GM20431 (cell line): ENCODE results near the gene SMCO4.

Experiments used
- in situ Hi-C: fragments of 300-500 bp; cut with MseI, MboI; formaldehyde crosslinking; loops from one replicate; pipeline ENCODE4 v1.15.0; 2020; ENCODE audit warnings: low sequenced_read_pairs; ENCODE audit not compliant: unreplicated experiment

The SMCO4 gene

GRCh38 chr11:93512949-93513667, 30.1 kb downstream of the SMCO4 start:
- in situ Hi-C loops = no loop called here

GRCh38 chr11:93512073-93512475, 31.1 kb downstream of the SMCO4 start:
- in situ Hi-C loops = no loop called here

GRCh38 chr11:93510196-93510873, 32.9 kb downstream of the SMCO4 start:
- in situ Hi-C loops = no loop called here

GRCh38 chr11:93507517-93507916, 35.7 kb downstream of the SMCO4 start:
- in situ Hi-C loops = no loop called here

GRCh38 chr11:93505703-93506102, 37.5 kb downstream of the SMCO4 start:
- in situ Hi-C loops = no loop called here

GRCh38 chr11:93504110-93505095, 38.8 kb downstream of the SMCO4 start:
- in situ Hi-C loops = no loop called here

GRCh38 chr11:93501856-93502255, 41.3 kb downstream of the SMCO4 start:
- in situ Hi-C loops = no loop called here

- in situ Hi-C loops = no loop called here
Observed at GRCh38 chr11:93500759-93501158, 42.4 kb downstream of the SMCO4 start.

GRCh38 chr11:93498641-93499040, 44.5 kb downstream of the SMCO4 start:
- in situ Hi-C loops = no loop called here

GRCh38 chr11:93498161-93498560, 45.0 kb downstream of the SMCO4 start:
- in situ Hi-C loops = no loop called here

GRCh38 chr11:93497596-93497995, 45.6 kb downstream of the SMCO4 start:
- in situ Hi-C loops = no loop called here

- in situ Hi-C loops = no loop called here
Observed at GRCh38 chr11:93494357-93494756, 48.8 kb downstream of the SMCO4 start.

GRCh38 chr11:93493252-93493897, 49.8 kb downstream of the SMCO4 start:
- in situ Hi-C loops = no loop called here

GRCh38 chr11:93492464-93493251, 50.5 kb downstream of the SMCO4 start:
- in situ Hi-C loops = no loop called here

GRCh38 chr11:93491973-93492372, 51.2 kb downstream of the SMCO4 start:
- in situ Hi-C loops = no loop called here

GRCh38 chr11:93490996-93491618, 52.1 kb downstream of the SMCO4 start:
- in situ Hi-C loops = no loop called here

- in situ Hi-C loops = no loop called here
Observed at GRCh38 chr11:93489841-93490240, 53.4 kb downstream of the SMCO4 start.

- in situ Hi-C loops = no loop called here
Observed at GRCh38 chr11:93487032-93487483, 56.1 kb downstream of the SMCO4 start.

GRCh38 chr11:93485983-93486382, 57.2 kb downstream of the SMCO4 start:
- in situ Hi-C loops = no loop called here
